H1 (cell line): ENCODE measurements around the gene NIT2. TPM values are rescaled to one million over a fixed set of nuclear protein-coding genes. Genes with fewer than 3 reads are reported as not detected.

ENCODE experiments used
- CTCF ChIA-PET: fragments of 300-600 bp; sonication (Branson Sonifier 250); formaldehyde crosslinking; loops from one replicate; lab custom pipeline; 2021; ENCODE audit not compliant: partially characterized antibody; lab: Charles Lee
- POLR2A ChIA-PET: fragments of 300-600 bp; sonication (Branson Sonifier 250); formaldehyde crosslinking; loops from one replicate; lab custom pipeline; 2021; ENCODE audit warnings: inconsistent platforms; ENCODE audit not compliant: partially characterized antibody; lab: Charles Lee
- DNase-seq, 2 experiments: peaks; one replicate each; pipeline versions ENCODE4 v3.0.0 to v3.0.0-alpha.2; 2010 to 2022; ENCODE audit warnings: low spot score in 2 of 2, low read depth in 1 of 2, mixed read lengths in 1 of 2
- FAIRE-seq: peaks from 2 replicates; lab custom pipeline; 2011; peaks lifted over from hg19 to GRCh38; lab: Jason Lieb, UNC
- H2AFZ ChIP-seq: 2 replicates; pipeline ENCODE4 v1.8.1; 2012; ENCODE audit warnings: low read length, inconsistent platforms
- H2AK5ac ChIP-seq: 2 replicates; pipeline ENCODE4 v1.6.1; 2013; ENCODE audit warnings: low read depth, low read length
- H2BK120ac ChIP-seq: replicated peaks from 2 replicates; pipeline ENCODE3; 2013; ENCODE audit warnings: low read depth, low read length, inconsistent platforms
- H2BK12ac ChIP-seq: 2 replicates; pipeline ENCODE4 v1.6.1; 2013; ENCODE audit warnings: low read depth, low read length
- H2BK15ac ChIP-seq: 2 replicates; pipeline ENCODE4 v1.6.1; 2013; ENCODE audit warnings: low read length
- H2BK20ac ChIP-seq: 2 replicates; pipeline ENCODE4 v1.6.1; 2013; ENCODE audit warnings: low read length
- H2BK5ac ChIP-seq: 2 replicates; pipeline ENCODE4 v1.6.1; 2013; ENCODE audit warnings: low read depth, low read length
- H3K14ac ChIP-seq: 2 replicates; pipeline ENCODE4 v1.6.1; 2013; ENCODE audit warnings: inconsistent platforms; ENCODE audit not compliant: insufficient read length
- H3K18ac ChIP-seq: 2 replicates; pipeline ENCODE4 v1.6.1; 2013; ENCODE audit warnings: low read length; ENCODE audit errors: extremely low read depth
- H3K23ac ChIP-seq: 2 replicates; pipeline ENCODE4 v1.6.1; 2013; ENCODE audit warnings: inconsistent platforms; ENCODE audit not compliant: insufficient read length
- H3K23me2 ChIP-seq: 2 replicates; pipeline ENCODE4 v1.6.1; 2013; ENCODE audit warnings: low read depth, low read length
- H3K27ac ChIP-seq: 2 replicates; pipeline ENCODE4 v1.6.1; 2011; ENCODE audit warnings: low read depth, low read length, inconsistent platforms
- H3K27me3 ChIP-seq, 4 experiments: replicated peaks in 1 of 4; 1 replicate in 1 of 4; 2 replicates in 3 of 4; pipeline versions ENCODE4 v1.6.1 to v1.8.1; 2011 to 2013; ENCODE audit warnings: low read length in 3 of 4, mild to moderate bottlenecking in 3 of 4, inconsistent platforms in 2 of 4, mixed read lengths in 2 of 4, moderate library complexity in 1 of 4; ENCODE audit not compliant: control insufficient read depth in 3 of 4, insufficient read depth in 3 of 4; ENCODE audit errors: extremely low read depth in 1 of 4
- H3K36me3 ChIP-seq, 4 experiments: 2 replicates each; pipeline versions ENCODE4 v1.6.1 to v1.8.1; 2011 to 2013; ENCODE audit warnings: mild to moderate bottlenecking in 4 of 4, low read length in 3 of 4, moderate library complexity in 2 of 4, control low read depth in 1 of 4, inconsistent platforms in 1 of 4; ENCODE audit not compliant: insufficient read depth in 4 of 4, control insufficient read depth in 2 of 4
- H3K4ac ChIP-seq: replicated peaks from 2 replicates; pipeline ENCODE3; 2013; ENCODE audit warnings: low read length, low read depth, mixed read lengths, inconsistent platforms; ENCODE audit not compliant: insufficient read length
- H3K4me1 ChIP-seq, 4 experiments: replicated peaks in 1 of 4; 1 replicate in 1 of 4; 2 replicates in 3 of 4; pipeline versions ENCODE4 v1.6.1 to v1.8.1; 2011 to 2013; ENCODE audit warnings: low read length in 3 of 4, inconsistent platforms in 2 of 4, mixed read lengths in 1 of 4; ENCODE audit not compliant: insufficient read depth in 4 of 4, control insufficient read depth in 3 of 4
- H3K4me2 ChIP-seq, 2 experiments: 2 replicates each; pipeline versions ENCODE4 v1.6.1 to v1.8.1; 2011 to 2013; ENCODE audit warnings: low read depth in 2 of 2, low read length in 2 of 2, control low read depth in 1 of 2, inconsistent platforms in 1 of 2, mild to moderate bottlenecking in 1 of 2; ENCODE audit not compliant: insufficient read depth in 1 of 2
- H3K4me3 ChIP-seq, 4 experiments: fragments of 200-600, 300-600 bp in 1 of 4; sonication (generic), shearing (Covaris generic), sonication (Bioruptor Twin) in 1 of 4; 2 replicates each; pipeline versions ENCODE4 v1.5.1 to v1.8.1; 2011 to 2016; ENCODE audit warnings: low read length in 4 of 4, low read depth in 3 of 4, control low read depth in 2 of 4, inconsistent platforms in 2 of 4, mild to moderate bottlenecking in 2 of 4, mixed read lengths in 1 of 4, moderate library complexity in 1 of 4; ENCODE audit not compliant: insufficient read depth in 2 of 4; ENCODE audit errors: extremely low read depth in 1 of 4
- H3K56ac ChIP-seq: replicated peaks from 2 replicates; pipeline ENCODE3; 2013; ENCODE audit warnings: low read depth, mild to moderate bottlenecking, mixed read lengths, low read length, inconsistent platforms; ENCODE audit not compliant: insufficient read length
- H3K79me1 ChIP-seq: 2 replicates; pipeline ENCODE4 v1.6.1; 2013; ENCODE audit warnings: low read depth, low read length, control low read depth
- H3K79me2 ChIP-seq, 2 experiments: 2 replicates each; pipeline versions ENCODE4 v1.6.1 to v1.8.1; 2012 to 2013; ENCODE audit warnings: low read length in 2 of 2, mild to moderate bottlenecking in 2 of 2, inconsistent platforms in 1 of 2; ENCODE audit not compliant: insufficient read depth in 2 of 2, control insufficient read depth in 1 of 2
- H3K9ac ChIP-seq, 4 experiments: replicated peaks in 1 of 4; 1 replicate in 1 of 4; 2 replicates in 3 of 4; pipeline versions ENCODE4 v1.6.1 to v1.8.1; 2011 to 2013; ENCODE audit warnings: low read depth in 3 of 4, low read length in 3 of 4, control low read depth in 2 of 4, mild to moderate bottlenecking in 2 of 4, moderate library complexity in 2 of 4, inconsistent platforms in 1 of 4; ENCODE audit errors: extremely low read depth in 1 of 4
- H3K9me3 ChIP-seq, 2 experiments: 2 replicates each; pipeline versions ENCODE4 v1.6.1 to v1.8.1; 2012 to 2013; ENCODE audit warnings: mild to moderate bottlenecking in 2 of 2, moderate library complexity in 2 of 2, control low read depth in 1 of 2, inconsistent platforms in 1 of 2, low read depth in 1 of 2, low read length in 1 of 2, mixed read lengths in 1 of 2; ENCODE audit not compliant: insufficient read depth in 2 of 2
- H4K20me1 ChIP-seq, 2 experiments: replicated peaks in 1 of 2; 2 replicates each; pipeline versions ENCODE3 to v1.8.1; 2011 to 2013; ENCODE audit warnings: inconsistent platforms in 2 of 2, low read length in 2 of 2, mild to moderate bottlenecking in 1 of 2; ENCODE audit not compliant: insufficient read depth in 2 of 2, control insufficient read depth in 1 of 2
- H4K5ac ChIP-seq: 2 replicates; pipeline ENCODE4 v1.6.1; 2013; ENCODE audit warnings: low read length, low read depth, mixed read lengths, inconsistent platforms; ENCODE audit not compliant: insufficient read length
- H4K8ac ChIP-seq: 2 replicates; pipeline ENCODE4 v1.8.0; 2013; ENCODE audit warnings: mild to moderate bottlenecking, moderate library complexity, low read length, inconsistent platforms; ENCODE audit not compliant: insufficient read depth; ENCODE audit errors: extremely low read depth
- H4K91ac ChIP-seq: replicated peaks from 2 replicates; pipeline ENCODE3; 2013; ENCODE audit warnings: low read length, mixed read lengths, inconsistent platforms; ENCODE audit not compliant: insufficient read length
- ATF3 ChIP-seq: IDR thresholded peaks from 2 replicates; pipeline ENCODE4 v1.6.1; 2011; ENCODE audit warnings: low read depth, mild to moderate bottlenecking, low read length; ENCODE audit not compliant: insufficient read depth
- EGR1 ChIP-seq: IDR thresholded peaks from 2 replicates; pipeline ENCODE4 v1.6.1; 2011; ENCODE audit warnings: low read depth, low read length, borderline replicate concordance
- GABPA ChIP-seq: IDR thresholded peaks from 2 replicates; pipeline ENCODE4 v1.6.1; 2011; ENCODE audit warnings: mild to moderate bottlenecking, low read length, moderate library complexity, borderline replicate concordance; ENCODE audit not compliant: insufficient read depth
- JUND ChIP-seq: IDR thresholded peaks from 2 replicates; pipeline ENCODE4 v1.6.1; 2011; ENCODE audit warnings: mild to moderate bottlenecking, improper control_type of control experiment, low read length
- KDM1A ChIP-seq: fragments of 200-600, 300-600 bp; sonication (generic); IDR thresholded peaks from 2 replicates; pipeline ENCODE4 v1.7.1; 2016; ENCODE audit warnings: mild to moderate bottlenecking, low read length, borderline replicate concordance
- POLR2A ChIP-seq, 2 experiments: IDR thresholded peaks; 1 replicate in 1 of 2; 2 replicates in 1 of 2; pipeline ENCODE4 v1.6.1; 2011; ENCODE audit warnings: low read depth in 2 of 2, low read length in 2 of 2, mild to moderate bottlenecking in 2 of 2; ENCODE audit errors: control extremely low read depth in 1 of 2
- RFX5 ChIP-seq: IDR thresholded peaks from 2 replicates; pipeline ENCODE4 v1.6.1; 2011; ENCODE audit warnings: low read depth, low read length, improper control_type of control experiment, borderline replicate concordance
- SIX5 ChIP-seq: IDR thresholded peaks from 2 replicates; pipeline ENCODE4 v1.6.1; 2011; ENCODE audit warnings: mild to moderate bottlenecking, low read depth, low read length
- SP2 ChIP-seq: IDR thresholded peaks from 2 replicates; pipeline ENCODE4 v1.6.1; 2012; ENCODE audit warnings: mild to moderate bottlenecking, low read length, inconsistent platforms
- TBP ChIP-seq: IDR thresholded peaks from 2 replicates; pipeline ENCODE4 v1.6.1; 2011; ENCODE audit warnings: low read depth, low read length, improper control_type of control experiment
- USF2 ChIP-seq: IDR thresholded peaks from 2 replicates; pipeline ENCODE4 v1.6.1; 2011; ENCODE audit warnings: low read length, improper control_type of control experiment
- YY1 ChIP-seq: IDR thresholded peaks from 2 replicates; pipeline ENCODE4 v1.6.1; 2011; ENCODE audit warnings: low read depth, mild to moderate bottlenecking, low read length
- WGBS, 2 experiments: shearing (Covaris generic) in 1 of 2; methylation state at CpG; one replicate each; pipeline versions ENCODE4 v1.1.6 to v1.1.7; 2013 to 2015; ENCODE audit warnings: low lambda C conversion rate in 2 of 2, mixed read lengths in 2 of 2, inconsistent platforms in 1 of 2, low coverage in 1 of 2, missing lambda C conversion rate in 1 of 2; ENCODE audit not compliant: insufficient replicate concordance in 2 of 2, insufficient coverage in 1 of 2, insufficient read length in 1 of 2; ENCODE audit errors: extremely low coverage in 1 of 2, missing lambda C conversion rate in 1 of 2; 5-methylcytosine and 5-hydroxymethylcytosine counted together
- polyA plus RNA-seq, 7 experiments: library from polyadenylated mRNA; depleted of rRNA in 3 of 7; stranded (reverse) in 5 of 7; unstranded in 2 of 7; fragments of >200 nt in 5 of 7; fragments of 200-250 nt in 2 of 7; gene quantifications; 1 replicate in 5 of 7; 2 replicates in 1 of 7; 4 replicates in 1 of 7; pipeline versions ENCODE4 v1.2.1 to v1.2.3, GENCODE V29; 2011 to 2013; ENCODE audit warnings: missing spikeins in 2 of 7, mixed read lengths in 2 of 7
- total RNA-seq: library from RNA; stranded (reverse); fragmentation: NEBNext Ultra II Directional; extraction: Animal tissue kit (Norgen Biotek cat#: 25700); gene quantifications from 2 replicates; pipeline ENCODE4 v1.2.1, GENCODE V29; 2021
- TF ChIP-seq, protein P1 (sequence below): IDR thresholded peaks from 2 replicates; pipeline ENCODE4 v1.6.1; 2012; ENCODE audit warnings: inconsistent platforms

NIT2 gene
- total and polyA plus RNA-seq, 2 of the 8 experiments (the other 6 are each of a cell fraction or from before 2014, with no cell fraction given): 15.2 to 25.3 TPM

GRCh38 chr3:100354850-100355249 is 20.3 kb downstream of the NIT2 start:
- Histone ChIP-seq H3K27ac (no peak overlapping the region), H3K4me3 (no peak overlapping the region), H3K79me1 (no peaks in the 10 kb centered on the region), H3K4ac (no peak overlapping the region), H2BK5ac (no peak overlapping the region), H3K23ac (no peak overlapping the region), H2BK12ac (no peak overlapping the region), H2AK5ac (no peak overlapping the region), H3K36me3 (peaks cover 0 to 3% (median 1%) of the 10 kb centered on the region in 4 experiments; a peak in 2 of 8 replicates), H3K9ac (no peak overlapping the region), H4K5ac (no peak overlapping the region), H3K9me3 (no peaks in the 10 kb centered on the region), H4K8ac (no peak overlapping the region), H2BK120ac (no peak overlapping the region), H4K20me1 (no peaks in the 10 kb centered on the region), H3K27me3 (no peaks in the 10 kb centered on the region), H2BK15ac (no peak overlapping the region), H3K79me2 (no peaks in the 10 kb centered on the region), H3K56ac (no peak overlapping the region), H4K91ac (no peak overlapping the region), H3K4me1 (no peaks in the 10 kb centered on the region), H2BK20ac (no peak overlapping the region), H3K18ac (no peak overlapping the region), H3K4me2 (no peak overlapping the region), H3K14ac (no peak overlapping the region), H3K23me2 (no peaks in the 10 kb centered on the region), H2AFZ (no peak overlapping the region)
- TF ChIP-seq RFX5 (no peak), KDM1A (no peak), POLR2A (IDR thresholded peaks at IDR 0.05; ENCODE audit: control extremely low read depth in 1 of 2, low read depth in 2 of 2, low read length in 2 of 2) (no peak), SIX5 (no peak), JUND (no peak), TBP (no peak), EGR1 (no peak), SP2 (no peak), ATF3 (no peak), YY1 (no peak), USF2 (no peak), GABPA (no peak)
- TF ChIP-seq, protein P1, sequence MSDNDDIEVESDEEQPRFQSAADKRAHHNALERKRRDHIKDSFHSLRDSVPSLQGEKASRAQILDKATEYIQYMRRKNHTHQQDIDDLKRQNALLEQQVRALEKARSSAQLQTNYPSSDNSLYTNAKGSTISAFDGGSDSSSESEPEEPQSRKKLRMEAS: no peak
- 95% methylated on average over 3 of the region's 3 CpGs; no CpG with 5 or more reads in 1 of the 2 experiments for WGBS, 2 experiments
- FAIRE-seq: no peak
- DNase-seq: no peak
- ChIA-PET CTCF (interaction anchor here (1.1 to 1.8 kb wide), 5 partner anchors 10 to 39 kb away, joined by 3 to 6 read pairs (median 5); no protein-coding TSS in a partner anchor), POLR2A (interaction anchor here (0.8 to 2.0 kb wide), 6 partner anchors 8 to 88 kb away, joined by 3 to 9 read pairs (median 4); partner anchors contain the start of genes LNP1 and TOMM70)
